Limb (tissue), 2 donors: ENCODE data around the gene NEU2.
"Not testable (repeated sequence)": the region's sequence is repeated elsewhere in the genome, so short reads cannot be mapped to it uniquely, and the experiment has no call there.

Experiments used
- DNase-seq, 2 donors: peaks; one replicate each; pipeline ENCODE4 v3.0.0-alpha.2; 2016; ENCODE audit errors: extremely low spot score in 2 of 2

Gene NEU2

GRCh38 chr2:233055362-233055761 lies 22.9 kb downstream of the NEU2 start:
- DNase-seq, result no peak

GRCh38 chr2:233056961-233057605 lies 24.6 kb downstream of the NEU2 start:
- no peak for DNase-seq

- no peak for DNase-seq
These were observed 26.5 kb downstream of the NEU2 start for GRCh38 chr2:233058717-233059546.

DNA sequence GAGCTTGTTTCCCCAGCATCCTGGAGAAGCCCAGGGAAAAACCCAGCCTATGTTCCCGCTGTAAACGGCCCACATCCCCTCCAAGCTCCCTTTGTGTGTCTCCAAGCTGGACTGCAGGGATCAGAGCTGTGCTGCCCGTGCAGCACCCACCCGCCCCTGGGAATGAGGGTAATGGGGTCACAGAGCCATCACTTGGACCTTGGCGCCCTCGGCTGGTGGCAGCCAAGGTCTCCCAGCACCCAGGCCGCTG lies 27.0 kb downstream of the NEU2 start:
- no peak for DNase-seq

DNA sequence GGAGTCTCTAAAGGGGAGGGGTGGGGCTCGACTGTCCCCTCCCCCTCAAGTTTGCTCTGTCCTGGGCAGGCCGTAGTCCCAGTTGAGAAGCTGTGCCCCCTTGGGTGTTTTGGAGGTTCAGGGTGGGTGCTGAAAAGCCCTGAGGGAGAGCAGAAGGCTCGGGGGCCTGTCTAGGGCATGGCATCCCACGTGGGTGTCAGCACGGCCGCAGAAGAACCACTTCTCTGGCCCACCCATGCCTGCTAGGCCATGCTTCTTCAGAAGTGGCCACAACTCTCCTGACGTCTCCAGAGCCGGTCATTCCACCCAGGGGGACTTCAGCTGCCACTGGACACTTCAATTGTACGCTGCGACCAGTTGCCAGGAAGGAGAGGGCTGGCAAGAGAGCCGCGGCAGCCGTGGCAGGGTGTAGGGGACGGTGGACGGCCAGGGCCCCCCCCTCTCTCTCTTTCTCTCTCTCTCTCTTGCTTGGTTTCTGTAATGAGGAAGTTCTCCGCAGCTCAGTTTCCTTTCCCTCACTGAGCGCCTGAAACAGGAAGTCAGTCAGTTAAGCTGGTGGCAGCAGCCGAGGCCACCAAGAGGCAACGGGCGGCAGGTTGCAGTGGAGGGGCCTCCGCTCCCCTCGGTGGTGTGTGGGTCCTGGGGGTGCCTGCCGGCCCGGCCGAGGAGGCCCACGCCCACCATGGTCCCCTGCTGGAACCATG lies 27.5 kb downstream of the NEU2 start, which contains the start of gene INPP5D:
INPP5D (plus strand) TSS at position 546 of the 704 bp plus-strand sequence; CDS start at position 683, 137 bp downstream.
- DNase-seq, result no peak

- no peak for DNase-seq
These were observed 28.1 kb downstream of the NEU2 start for GRCh38 chr2:233060501-233060979.

- no peak for DNase-seq
These were observed 28.6 kb downstream of the NEU2 start for GRCh38 chr2:233060980-233061590.

- no peak for DNase-seq
These were observed 29.3 kb downstream of the NEU2 start for GRCh38 chr2:233061591-233062450.

DNA sequence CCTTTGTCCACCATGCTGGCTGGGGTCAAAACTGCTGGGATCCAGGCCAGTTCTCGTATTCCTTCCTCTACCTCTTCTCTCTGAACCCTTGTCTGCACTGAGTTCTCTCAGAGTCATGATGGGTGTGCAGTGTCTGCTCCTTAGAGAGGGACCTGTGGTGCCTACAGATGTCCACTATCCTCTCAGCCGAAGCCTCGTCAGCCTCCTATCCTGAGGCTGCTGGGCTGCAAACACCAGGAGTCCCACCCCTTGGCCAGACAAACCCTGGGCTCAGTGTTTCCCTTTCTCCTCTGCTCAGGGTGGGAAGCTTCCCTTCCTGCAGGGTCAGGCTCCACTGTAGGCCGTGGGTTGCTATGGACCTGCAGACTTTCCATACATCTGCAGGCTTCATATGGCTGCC lies 30.0 kb downstream of the NEU2 start:
- no peak for DNase-seq

GRCh38 chr2:233062946-233063268 lies 30.4 kb downstream of the NEU2 start:
- no peak for DNase-seq

DNA sequence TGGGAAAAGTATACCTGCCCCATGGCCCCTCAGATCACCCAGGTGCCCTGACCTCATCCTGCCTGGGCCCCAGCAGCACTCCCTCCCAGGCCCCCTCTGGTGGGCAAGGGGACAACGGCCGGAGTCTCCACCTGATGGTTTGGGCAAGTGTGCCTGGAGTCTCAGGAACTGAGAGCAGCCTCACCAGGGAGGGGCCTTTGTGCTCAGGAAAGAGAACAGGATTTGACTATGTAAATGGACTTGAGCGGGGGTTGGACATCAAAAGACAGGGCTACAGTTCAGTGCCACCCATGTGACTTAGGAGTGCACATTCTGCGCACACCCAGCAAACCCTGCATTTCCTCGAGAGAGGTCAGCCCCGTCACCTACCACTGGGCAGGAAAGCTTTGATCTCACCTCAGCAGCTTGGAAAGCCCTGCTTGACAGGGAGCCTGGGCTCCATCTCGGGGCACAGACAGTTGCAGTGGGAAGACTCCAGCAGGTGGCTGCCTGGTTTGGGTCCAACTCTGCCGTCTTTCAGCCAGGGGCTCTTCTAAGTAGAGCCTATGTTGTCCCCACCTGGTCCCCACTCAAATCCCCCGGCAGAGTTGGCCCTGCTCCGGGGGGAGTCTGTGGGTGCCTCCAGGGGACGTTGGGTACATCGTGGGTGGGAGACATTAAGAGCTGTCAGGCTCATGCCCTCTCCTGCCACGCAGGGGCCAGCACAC lies 30.9 kb downstream of the NEU2 start:
- no peak for DNase-seq

- DNase-seq, result no peak
These were observed 31.5 kb downstream of the NEU2 start for GRCh38 chr2:233063976-233064411.

- DNase-seq, result no peak
These were observed 32.2 kb downstream of the NEU2 start for GRCh38 chr2:233064530-233065199.

- not testable (repeated sequence) for DNase-seq
These were observed 32.7 kb downstream of the NEU2 start for GRCh38 chr2:233065200-233065589.

DNA sequence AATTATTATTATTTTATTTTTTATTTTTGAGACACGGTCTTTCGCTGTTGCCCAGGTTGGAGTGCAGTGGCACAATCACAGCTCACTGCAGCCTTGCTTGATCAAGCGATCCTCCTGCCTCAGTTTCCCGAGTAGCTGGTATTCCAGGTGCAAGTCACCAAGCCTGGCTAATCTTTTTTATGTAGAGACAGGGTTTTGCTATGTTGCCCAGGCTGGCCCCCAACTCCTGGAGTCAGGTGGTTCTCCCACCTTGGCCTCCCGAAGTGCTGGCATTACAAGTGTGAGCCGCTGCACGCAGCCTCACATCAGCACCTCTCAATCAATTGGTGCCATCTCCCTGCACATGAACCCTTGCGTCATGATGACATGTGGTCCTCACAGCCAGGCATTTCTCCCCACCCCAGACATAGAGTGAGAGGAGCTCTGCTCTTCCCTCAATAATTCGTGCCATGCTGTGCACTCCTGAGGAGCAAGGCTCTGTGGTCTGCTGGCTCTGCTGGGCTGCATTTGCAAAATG lies 33.5 kb downstream of the NEU2 start:
- no peak for DNase-seq

GRCh38 chr2:233068762-233069418 lies 36.4 kb downstream of the NEU2 start:
- DNase-seq, result no peak

DNA sequence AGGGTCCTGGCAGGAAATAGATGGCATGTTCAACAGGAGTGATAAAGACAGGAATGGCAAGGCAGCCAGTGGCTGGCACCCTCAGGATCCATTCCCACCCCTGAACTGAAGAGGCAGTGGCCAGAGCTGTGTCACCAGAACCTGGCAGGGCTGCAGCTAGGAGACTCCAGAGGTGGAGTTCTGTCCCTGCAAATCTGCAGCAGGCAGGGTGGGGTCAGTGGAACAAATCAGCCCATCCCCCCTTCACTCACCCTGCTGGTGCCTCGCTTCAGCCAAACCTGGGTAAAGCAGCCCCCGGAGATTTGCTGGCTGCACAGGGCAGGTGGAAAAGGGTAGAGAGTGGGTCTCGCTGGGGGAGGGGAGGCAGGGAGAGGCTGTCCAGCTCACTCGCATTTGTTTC lies 40.4 kb downstream of the NEU2 start:
- DNase-seq, result no peak

DNA sequence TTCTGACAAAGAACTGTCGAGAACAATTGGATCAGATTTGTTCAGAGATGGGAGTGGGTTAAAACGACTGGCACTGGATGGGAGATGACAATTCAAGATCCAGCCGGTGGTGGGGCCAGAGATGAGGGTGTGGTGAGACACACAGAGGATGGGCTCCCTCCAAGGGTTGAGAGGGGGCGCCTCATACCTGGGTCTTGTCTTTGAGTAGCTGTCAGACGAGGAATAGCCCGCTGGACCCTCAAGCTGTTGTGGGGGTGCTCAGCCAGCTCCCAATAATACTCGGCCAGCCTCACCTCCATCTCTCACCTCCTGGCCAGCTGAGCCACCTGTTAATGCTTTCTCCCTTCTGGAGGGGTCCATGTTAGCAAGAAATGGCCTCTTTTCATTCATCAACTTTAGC lies 41.6 kb downstream of the NEU2 start:
- no peak for DNase-seq
